Stimulated activated CD8-positive, alpha-beta memory T cell treated with anti-CD3 and anti-CD28 coated beads, Interleukin-15, amount 100 ng/mL, for 48 hours (primary cell): Measurements from ENCODE around the gene DENND5A.
"Not testable (repeated sequence)": the region's sequence is repeated elsewhere in the genome, so short reads cannot be mapped to it uniquely, and the experiment has no call there.

Source experiments
- DNase-seq, 2 donors: peaks; one replicate each; pipeline ENCODE4 v3.0.0-alpha.2; 2020; ENCODE audit warnings: low read depth in 2 of 2

Gene DENND5A

GRCh38 chr11:9097186-9097943 is 167.8 kb downstream of the DENND5A start:
- not testable (repeated sequence) for DNase-seq

- DNase-seq, result no peak
These were observed 168.7 kb downstream of the DENND5A start for GRCh38 chr11:9096427-9096826.

GRCh38 chr11:9095421-9095820 is 169.7 kb downstream of the DENND5A start:
- no peak for DNase-seq

- no peak for DNase-seq
These were observed 170.7 kb downstream of the DENND5A start for GRCh38 chr11:9094420-9094819.

GRCh38 chr11:9092853-9093778 is 172.0 kb downstream of the DENND5A start:
- DNase-seq, result no peak

GRCh38 chr11:9092072-9092471 is 173.1 kb downstream of the DENND5A start:
- no peak for DNase-seq

- no peak for DNase-seq
These were observed 173.9 kb downstream of the DENND5A start, which contains the start of gene SCUBE2 for GRCh38 chr11:9091044-9091922. SCUBE2 (minus strand) TSS chr11:9091599; CDS start chr11:9091528, 71 bp downstream.

- no peak for DNase-seq
These were observed 174.6 kb downstream of the DENND5A start for GRCh38 chr11:9090488-9091043.

- no peak for DNase-seq
These were observed 175.5 kb downstream of the DENND5A start for GRCh38 chr11:9089636-9090035.

- DNase-seq, result no peak
These were observed 176.1 kb downstream of the DENND5A start for GRCh38 chr11:9089061-9089460.
